IMR-90 (cell line): ENCODE results near the gene RAD51B. TPM values are rescaled to one million over a fixed set of nuclear protein-coding genes. Genes with fewer than 3 reads are reported as not detected.
A peak's percentile ranks its signal among the peaks of the same experiment; 100 is the strongest.

Experiments
- ATAC-seq: fragments of 200-7000 bp; cut with Tn5 transposase; 2 replicates; pipeline ENCODE4 v1.9.1; 2020; ENCODE audit warnings: low read depth, mild to moderate bottlenecking, moderate library complexity
- BruUV-seq: library from RNA; stranded (reverse); fragments of 400-500 nt; replicated peaks from 2 replicates; lab custom pipeline; 2021; lab: Mats Ljungman, UMichigan
- CTCF ChIA-PET: fragments of 300-600 bp; formaldehyde crosslinking; extraction: SDS; loops from one replicate; lab custom pipeline; 2021; ENCODE audit warnings: antibody characterized with exemption; lab: Yijun Ruan, JAX
- POLR2A ChIA-PET: fragments of 300-600 bp; sonication (Branson Sonifier 250); formaldehyde crosslinking; loops from one replicate; lab custom pipeline; 2022; ENCODE audit warnings: antibody characterized with exemption; ENCODE audit not compliant: unreplicated experiment; lab: Charles Lee
- DNase-seq: peaks from one replicate; pipeline ENCODE4 v3.0.0; 2013
- H2AFZ ChIP-seq: replicated peaks from 2 replicates; pipeline ENCODE3; 2013; ENCODE audit warnings: low read length, mild to moderate bottlenecking; ENCODE audit not compliant: poor library complexity
- H2AK5ac ChIP-seq: 2 replicates; pipeline ENCODE4 v1.6.1; 2013; ENCODE audit warnings: low read depth, low read length, inconsistent platforms
- H2AK9ac ChIP-seq: replicated peaks from 2 replicates; pipeline ENCODE3; 2013; ENCODE audit warnings: mild to moderate bottlenecking, low read depth, low read length, moderate library complexity; ENCODE audit not compliant: poor library complexity
- H2BK120ac ChIP-seq: 2 replicates; pipeline ENCODE4 v1.6.1; 2013; ENCODE audit warnings: low read depth, low read length, inconsistent platforms
- H2BK15ac ChIP-seq: 3 replicates; pipeline ENCODE4 v1.6.1; 2013; ENCODE audit warnings: low read depth, low read length, inconsistent platforms
- H2BK20ac ChIP-seq: 2 replicates; pipeline ENCODE4 v1.6.1; 2013; ENCODE audit warnings: low read depth, mild to moderate bottlenecking, inconsistent platforms, low read length, moderate library complexity
- H2BK5ac ChIP-seq: 2 replicates; pipeline ENCODE4 v1.6.1; 2013; ENCODE audit warnings: mild to moderate bottlenecking, low read depth, low read length, inconsistent platforms; ENCODE audit not compliant: poor library complexity, severe bottlenecking
- H3K14ac ChIP-seq: replicated peaks from 2 replicates; pipeline ENCODE4 v1.6.1; 2013; ENCODE audit warnings: low read depth, low read length, inconsistent platforms
- H3K18ac ChIP-seq: 2 replicates; pipeline ENCODE4 v1.6.1; 2013; ENCODE audit warnings: low read depth, low read length, control low read depth
- H3K23ac ChIP-seq: 2 replicates; pipeline ENCODE4 v1.6.1; 2013; ENCODE audit warnings: low read depth, low read length, inconsistent platforms
- H3K27ac ChIP-seq: 2 replicates; pipeline ENCODE4 v1.5.1; 2013; ENCODE audit warnings: mild to moderate bottlenecking, control low read depth, low read length; ENCODE audit not compliant: insufficient read depth
- H3K27me3 ChIP-seq: 2 replicates; pipeline ENCODE4 v1.6.1; 2013; ENCODE audit warnings: low read length; ENCODE audit not compliant: control insufficient read depth, insufficient read depth
- H3K36me3 ChIP-seq: 2 replicates; pipeline ENCODE4 v1.6.1; 2013; ENCODE audit warnings: low read length, mixed read lengths; ENCODE audit not compliant: control insufficient read depth, insufficient read depth
- H3K4ac ChIP-seq: 2 replicates; pipeline ENCODE4 v1.6.1; 2013; ENCODE audit warnings: low read depth, low read length, inconsistent platforms
- H3K4me1 ChIP-seq: 2 replicates; pipeline ENCODE4 v1.6.1; 2013; ENCODE audit warnings: low read length, mixed read lengths; ENCODE audit not compliant: control insufficient read depth, insufficient read depth
- H3K4me2 ChIP-seq: 2 replicates; pipeline ENCODE4 v1.6.1; 2013; ENCODE audit warnings: low read depth, mild to moderate bottlenecking, control low read depth, low read length, moderate library complexity
- H3K4me3 ChIP-seq: 2 replicates; pipeline ENCODE4 v1.5.1; 2013; ENCODE audit warnings: low read depth, mild to moderate bottlenecking, control low read depth, low read length, moderate library complexity; ENCODE audit not compliant: insufficient read depth
- H3K56ac ChIP-seq: 2 replicates; pipeline ENCODE4 v1.6.1; 2013; ENCODE audit warnings: low read length, inconsistent platforms; ENCODE audit not compliant: insufficient read depth; ENCODE audit errors: extremely low read depth
- H3K79me1 ChIP-seq, 2 experiments: 2 replicates each; pipeline ENCODE4 v1.6.1; 2013; ENCODE audit warnings: low read length in 2 of 2, inconsistent platforms in 1 of 2, low read depth in 1 of 2
- H3K9ac ChIP-seq: 2 replicates; pipeline ENCODE4 v1.6.1; 2013; ENCODE audit warnings: low read depth, low read length, control low read depth
- H3K9me1 ChIP-seq: 2 replicates; pipeline ENCODE4 v1.6.1; 2013; ENCODE audit warnings: low read length, inconsistent platforms; ENCODE audit not compliant: insufficient read depth
- H3K9me3 ChIP-seq: 2 replicates; pipeline ENCODE4 v1.6.1; 2013; ENCODE audit warnings: low read length; ENCODE audit not compliant: control insufficient read depth, insufficient read depth
- H4K20me1 ChIP-seq: 2 replicates; pipeline ENCODE4 v1.6.1; 2013; ENCODE audit warnings: low read length, inconsistent platforms; ENCODE audit not compliant: insufficient read depth
- H4K5ac ChIP-seq: 2 replicates; pipeline ENCODE4 v1.6.1; 2013; ENCODE audit warnings: mild to moderate bottlenecking, low read depth, low read length, control low read depth
- H4K8ac ChIP-seq, 2 experiments: 2 replicates each; pipeline ENCODE4 v1.6.1; 2013; ENCODE audit warnings: low read depth in 2 of 2, low read length in 2 of 2, control low read depth in 1 of 2, inconsistent platforms in 1 of 2
- H4K91ac ChIP-seq: 2 replicates; pipeline ENCODE4 v1.6.1; 2013; ENCODE audit warnings: low read depth, low read length, inconsistent platforms; ENCODE audit not compliant: insufficient read depth
- FOS ChIP-seq: fragments of 150-350 bp; IDR thresholded peaks from 2 replicates; pipeline ENCODE4 v1.6.1; 2016; ENCODE audit warnings: low read depth, low read length
- MAFK ChIP-seq: IDR thresholded peaks from 2 replicates; pipeline ENCODE4 v1.6.1; 2012; ENCODE audit warnings: low read depth, low read length, improper control_type of control experiment
- MAZ ChIP-seq: IDR thresholded peaks from 2 replicates; pipeline ENCODE4 v1.6.1; 2012; ENCODE audit warnings: low read depth, mild to moderate bottlenecking, low read length, improper control_type of control experiment, moderate library complexity, borderline replicate concordance
- NFE2L2 ChIP-seq: fragments of 150-350 bp; IDR thresholded peaks from 2 replicates; pipeline ENCODE4 v1.6.1; 2016; ENCODE audit warnings: low read depth, mild to moderate bottlenecking, low read length
- POLR2A ChIP-seq: IDR thresholded peaks from 2 replicates; pipeline ENCODE4 v1.6.1; 2012; ENCODE audit warnings: mild to moderate bottlenecking, low read depth, low read length
- RAD21 ChIP-seq: IDR thresholded peaks from 2 replicates; pipeline ENCODE4 v1.6.1; 2012; ENCODE audit warnings: low read length, improper control_type of control experiment
- RFX5 ChIP-seq: IDR thresholded peaks from 2 replicates; pipeline ENCODE4 v1.8.0; 2012; ENCODE audit warnings: low read depth, mild to moderate bottlenecking, low read length, moderate library complexity
- WGBS, 2 experiments: methylation state at CpG; one replicate each; pipeline versions ENCODE4 v1.1.5 to v1.1.7; 2013; ENCODE audit warnings: missing lambda C conversion rate in 2 of 2; ENCODE audit not compliant: insufficient read length in 1 of 2; ENCODE audit errors: extremely low coverage in 2 of 2; 5-methylcytosine and 5-hydroxymethylcytosine counted together
- dilution Hi-C: fragments of 300-500 bp; cut with HindIII; formaldehyde crosslinking; loops from one replicate; pipeline ENCODE4 v1.14.3; 2018; ENCODE audit warnings: low sequenced_read_pairs; ENCODE audit not compliant: unreplicated experiment
- in situ Hi-C: fragments of 300-500 bp; cut with MboI; formaldehyde crosslinking; loops from 3 replicates; pipeline ENCODE4 v1.14.3; 2019; ENCODE audit warnings: low sequenced_read_pairs, inconsistent platforms, mixed read lengths
- intact Hi-C: fragments of 100-400 bp; cut with micrococcal nuclease; formaldehyde crosslinking; loops from 2 replicates; pipeline ENCODE4 v1.10.0; 2022
- polyA plus RNA-seq, 3 experiments: library from polyadenylated mRNA; depleted of rRNA; stranded (reverse); fragments of >200 nt; gene quantifications; 2 replicates each; pipeline ENCODE4 v1.2.3, GENCODE V29; 2012; ENCODE audit warnings: low replicate concordance in 1 of 3
- total RNA-seq: library from RNA; depleted of rRNA; stranded (reverse); fragments of >200 nt; gene quantifications from 2 replicates; pipeline ENCODE4 v1.2.3, GENCODE V29; 2012
- TF ChIP-seq, protein P1 (sequence below): fragments of 150-350 bp; IDR thresholded peaks from 2 replicates; pipeline ENCODE4 v1.6.1; 2017; ENCODE audit warnings: mild to moderate bottlenecking, antibody characterized with exemption, low read length, low read depth

The RAD51B gene
- total and polyA plus RNA-seq, 2 of the 4 experiments (the other 2 are of a cell fraction): 5.1 to 18.8 TPM

DNA sequence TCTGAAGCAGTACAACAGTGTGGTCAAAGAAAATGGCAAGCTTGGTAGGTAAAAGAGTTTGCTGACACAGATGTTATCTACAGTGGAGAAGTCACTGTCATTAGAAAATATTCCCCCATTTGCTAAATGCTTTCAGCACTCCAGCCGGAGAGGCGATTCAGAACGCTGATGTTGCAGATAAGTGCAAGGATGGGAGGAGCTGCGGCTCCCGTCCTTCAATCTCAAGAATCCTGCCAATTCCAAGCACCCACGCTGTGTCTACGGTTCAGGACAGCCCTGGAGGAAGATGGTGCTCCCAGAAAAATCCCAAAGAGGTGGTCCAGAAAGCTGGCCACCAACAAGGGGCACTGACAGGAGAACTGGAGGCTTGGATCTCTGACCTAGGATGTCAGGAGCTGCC is 894.2 kb downstream of the RAD51B start:
- Histone ChIP-seq H4K5ac (no peak overlapping the region), H2BK15ac (no peak overlapping the region), H3K79me1 (no peaks in the 10 kb centered on the region), H4K20me1 (no peaks in the 10 kb centered on the region), H3K4me1 (no peaks in the 10 kb centered on the region), H2BK20ac (no peak overlapping the region), H3K27ac (no peak overlapping the region), H3K9me3 (no peaks in the 10 kb centered on the region), H3K9me1 (no peaks in the 10 kb centered on the region), H2BK5ac (no peak overlapping the region), H3K36me3 (no peaks in the 10 kb centered on the region), H3K4ac (no peak overlapping the region), H4K91ac (no peak overlapping the region), H4K8ac (no peak overlapping the region), H3K14ac (no peak overlapping the region), H3K4me2 (no peak overlapping the region), H3K56ac (no peak overlapping the region), H3K4me3 (no peak overlapping the region), H2AK9ac (no peak overlapping the region), H3K9ac (no peak overlapping the region), H2AFZ (peak overlapping the region; percentile 14), H3K23ac (no peak overlapping the region), H2BK120ac (no peak overlapping the region), H2AK5ac (no peak overlapping the region), H3K18ac (no peak overlapping the region), H3K27me3 (no peaks in the 10 kb centered on the region; the same call in 1 of the 2 replicates)
- 69% methylated on average over 3 of the region's 7 CpGs; no CpG with 5 or more reads in 1 of the 2 experiments for WGBS, 2 experiments
- dilution Hi-C loops (no loop called here), intact Hi-C loops (no loop called here), in situ Hi-C loops (no loop called here)
- no peak for DNase-seq
- ChIA-PET POLR2A (no interaction called here), CTCF (no interaction called here)
- TF ChIP-seq RAD21 (no peak), MAZ (no peak), POLR2A (no peak), NFE2L2 (no peak), MAFK (peak; percentile 50; the same call in 1 of the 2 replicates), FOS (no peak), RFX5 (no peak)
- TF ChIP-seq, protein P1, sequence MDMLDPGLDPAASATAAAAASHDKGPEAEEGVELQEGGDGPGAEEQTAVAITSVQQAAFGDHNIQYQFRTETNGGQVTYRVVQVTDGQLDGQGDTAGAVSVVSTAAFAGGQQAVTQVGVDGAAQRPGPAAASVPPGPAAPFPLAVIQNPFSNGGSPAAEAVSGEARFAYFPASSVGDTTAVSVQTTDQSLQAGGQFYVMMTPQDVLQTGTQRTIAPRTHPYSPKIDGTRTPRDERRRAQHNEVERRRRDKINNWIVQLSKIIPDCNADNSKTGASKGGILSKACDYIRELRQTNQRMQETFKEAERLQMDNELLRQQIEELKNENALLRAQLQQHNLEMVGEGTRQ: no peak
- no TSS peak for BruUV-seq
- ATAC-seq: no peak
